GM23338 (cell line): ENCODE data around the gene FAM53B.

Source experiments
- CTCF ChIP-seq, 2 experiments: fragments of 200-600 bp in 1 of 2; sonication (generic) in 1 of 2; conservative IDR thresholded peaks; 2 replicates each; pipeline versions ENCODE4 v1.5.1 to v1.6.1; 2016 to 2017; ENCODE audit warnings: antibody characterized with exemption in 2 of 2, low read depth in 2 of 2, mild to moderate bottlenecking in 2 of 2, moderate library complexity in 1 of 2
- EZH2 ChIP-seq: fragments of 200-600 bp; sonication (generic); IDR thresholded peaks from one replicate; pipeline ENCODE4 v1.8.0; 2017; ENCODE audit warnings: antibody characterized with exemption, mild to moderate bottlenecking, low read depth; ENCODE audit not compliant: unreplicated experiment
- EZH2phosphoT487 ChIP-seq: fragments of 200-600 bp; sonication (generic); IDR thresholded peaks from one replicate; pipeline ENCODE4 v1.8.1; 2018; ENCODE audit warnings: antibody characterized with exemption; ENCODE audit not compliant: unreplicated experiment
- NANOG ChIP-seq: IDR thresholded peaks from 2 replicates; pipeline ENCODE4 v1.6.1; 2016; ENCODE audit warnings: antibody characterized with exemption, borderline replicate concordance
- POLR2AphosphoS5 ChIP-seq: IDR thresholded peaks from 2 replicates; pipeline ENCODE4 v1.6.1; 2016; ENCODE audit warnings: antibody characterized with exemption, low read depth
- REST ChIP-seq: IDR thresholded peaks from one replicate; pipeline ENCODE4 v1.6.1; 2018; ENCODE audit warnings: antibody characterized with exemption; ENCODE audit not compliant: unreplicated experiment
- ZNF331 ChIP-seq: fragments of 250-450 bp; sonication (Bioruptor Pico); IDR thresholded peaks from 2 replicates; pipeline ENCODE4 v1.5.0; 2020; ENCODE audit warnings: low read depth, mild to moderate bottlenecking, moderate library complexity

GRCh38 chr10:124704428-124705380 lies 39.5 kb downstream of the FAM53B start:
- no peak for TF ChIP-seq CTCF (conservative IDR thresholded peaks at IDR 0.05; ENCODE audit: low read depth in 2 of 2)
- no peak for TF ChIP-seq POLR2AphosphoS5
- TF ChIP-seq EZH2phosphoT487: no peak
- no peak for TF ChIP-seq ZNF331 (CRISPR knock-in tag)
- no peak for TF ChIP-seq EZH2
- no peak for TF ChIP-seq REST
- no peak for TF ChIP-seq NANOG
